H1 (cell line): ENCODE measurements around the gene SLC6A7. TPM values are rescaled to one million over a fixed set of nuclear protein-coding genes. Genes with fewer than 3 reads are reported as not detected.

ENCODE experiments used
- CTCF ChIA-PET: fragments of 300-600 bp; sonication (Branson Sonifier 250); formaldehyde crosslinking; loops from one replicate; lab custom pipeline; 2021; ENCODE audit not compliant: partially characterized antibody; lab: Charles Lee
- POLR2A ChIA-PET: fragments of 300-600 bp; sonication (Branson Sonifier 250); formaldehyde crosslinking; loops from one replicate; lab custom pipeline; 2021; ENCODE audit warnings: inconsistent platforms; ENCODE audit not compliant: partially characterized antibody; lab: Charles Lee
- DNase-seq, 2 experiments: peaks; one replicate each; pipeline versions ENCODE4 v3.0.0 to v3.0.0-alpha.2; 2010 to 2022; ENCODE audit warnings: low spot score in 2 of 2, low read depth in 1 of 2, mixed read lengths in 1 of 2
- FAIRE-seq: peaks from 2 replicates; lab custom pipeline; 2011; peaks lifted over from hg19 to GRCh38; lab: Jason Lieb, UNC
- H2AFZ ChIP-seq: 2 replicates; pipeline ENCODE4 v1.8.1; 2012; ENCODE audit warnings: low read length, inconsistent platforms
- H2AK5ac ChIP-seq: 2 replicates; pipeline ENCODE4 v1.6.1; 2013; ENCODE audit warnings: low read depth, low read length
- H2BK120ac ChIP-seq: replicated peaks from 2 replicates; pipeline ENCODE3; 2013; ENCODE audit warnings: low read depth, low read length, inconsistent platforms
- H2BK12ac ChIP-seq: 2 replicates; pipeline ENCODE4 v1.6.1; 2013; ENCODE audit warnings: low read depth, low read length
- H2BK15ac ChIP-seq: 2 replicates; pipeline ENCODE4 v1.6.1; 2013; ENCODE audit warnings: low read length
- H2BK20ac ChIP-seq: 2 replicates; pipeline ENCODE4 v1.6.1; 2013; ENCODE audit warnings: low read length
- H2BK5ac ChIP-seq: 2 replicates; pipeline ENCODE4 v1.6.1; 2013; ENCODE audit warnings: low read depth, low read length
- H3K14ac ChIP-seq: 2 replicates; pipeline ENCODE4 v1.6.1; 2013; ENCODE audit warnings: inconsistent platforms; ENCODE audit not compliant: insufficient read length
- H3K18ac ChIP-seq: 2 replicates; pipeline ENCODE4 v1.6.1; 2013; ENCODE audit warnings: low read length; ENCODE audit errors: extremely low read depth
- H3K23ac ChIP-seq: 2 replicates; pipeline ENCODE4 v1.6.1; 2013; ENCODE audit warnings: inconsistent platforms; ENCODE audit not compliant: insufficient read length
- H3K23me2 ChIP-seq: 2 replicates; pipeline ENCODE4 v1.6.1; 2013; ENCODE audit warnings: low read depth, low read length
- H3K27ac ChIP-seq: 2 replicates; pipeline ENCODE4 v1.6.1; 2011; ENCODE audit warnings: low read depth, low read length, inconsistent platforms
- H3K27me3 ChIP-seq, 4 experiments: replicated peaks in 1 of 4; 1 replicate in 1 of 4; 2 replicates in 3 of 4; pipeline versions ENCODE4 v1.6.1 to v1.8.1; 2011 to 2013; ENCODE audit warnings: low read length in 3 of 4, mild to moderate bottlenecking in 3 of 4, inconsistent platforms in 2 of 4, mixed read lengths in 2 of 4, moderate library complexity in 1 of 4; ENCODE audit not compliant: control insufficient read depth in 3 of 4, insufficient read depth in 3 of 4; ENCODE audit errors: extremely low read depth in 1 of 4
- H3K36me3 ChIP-seq, 4 experiments: 2 replicates each; pipeline versions ENCODE4 v1.6.1 to v1.8.1; 2011 to 2013; ENCODE audit warnings: mild to moderate bottlenecking in 4 of 4, low read length in 3 of 4, moderate library complexity in 2 of 4, control low read depth in 1 of 4, inconsistent platforms in 1 of 4; ENCODE audit not compliant: insufficient read depth in 4 of 4, control insufficient read depth in 2 of 4
- H3K4ac ChIP-seq: replicated peaks from 2 replicates; pipeline ENCODE3; 2013; ENCODE audit warnings: low read length, low read depth, mixed read lengths, inconsistent platforms; ENCODE audit not compliant: insufficient read length
- H3K4me1 ChIP-seq, 4 experiments: replicated peaks in 1 of 4; 1 replicate in 1 of 4; 2 replicates in 3 of 4; pipeline versions ENCODE4 v1.6.1 to v1.8.1; 2011 to 2013; ENCODE audit warnings: low read length in 3 of 4, inconsistent platforms in 2 of 4, mixed read lengths in 1 of 4; ENCODE audit not compliant: insufficient read depth in 4 of 4, control insufficient read depth in 3 of 4
- H3K4me2 ChIP-seq, 2 experiments: 2 replicates each; pipeline versions ENCODE4 v1.6.1 to v1.8.1; 2011 to 2013; ENCODE audit warnings: low read depth in 2 of 2, low read length in 2 of 2, control low read depth in 1 of 2, inconsistent platforms in 1 of 2, mild to moderate bottlenecking in 1 of 2; ENCODE audit not compliant: insufficient read depth in 1 of 2
- H3K4me3 ChIP-seq, 4 experiments: fragments of 200-600, 300-600 bp in 1 of 4; sonication (generic), shearing (Covaris generic), sonication (Bioruptor Twin) in 1 of 4; 2 replicates each; pipeline versions ENCODE4 v1.5.1 to v1.8.1; 2011 to 2016; ENCODE audit warnings: low read length in 4 of 4, low read depth in 3 of 4, control low read depth in 2 of 4, inconsistent platforms in 2 of 4, mild to moderate bottlenecking in 2 of 4, mixed read lengths in 1 of 4, moderate library complexity in 1 of 4; ENCODE audit not compliant: insufficient read depth in 2 of 4; ENCODE audit errors: extremely low read depth in 1 of 4
- H3K56ac ChIP-seq: replicated peaks from 2 replicates; pipeline ENCODE3; 2013; ENCODE audit warnings: low read depth, mild to moderate bottlenecking, mixed read lengths, low read length, inconsistent platforms; ENCODE audit not compliant: insufficient read length
- H3K79me1 ChIP-seq: 2 replicates; pipeline ENCODE4 v1.6.1; 2013; ENCODE audit warnings: low read depth, low read length, control low read depth
- H3K79me2 ChIP-seq, 2 experiments: 2 replicates each; pipeline versions ENCODE4 v1.6.1 to v1.8.1; 2012 to 2013; ENCODE audit warnings: low read length in 2 of 2, mild to moderate bottlenecking in 2 of 2, inconsistent platforms in 1 of 2; ENCODE audit not compliant: insufficient read depth in 2 of 2, control insufficient read depth in 1 of 2
- H3K9ac ChIP-seq, 4 experiments: replicated peaks in 1 of 4; 1 replicate in 1 of 4; 2 replicates in 3 of 4; pipeline versions ENCODE4 v1.6.1 to v1.8.1; 2011 to 2013; ENCODE audit warnings: low read depth in 3 of 4, low read length in 3 of 4, control low read depth in 2 of 4, mild to moderate bottlenecking in 2 of 4, moderate library complexity in 2 of 4, inconsistent platforms in 1 of 4; ENCODE audit errors: extremely low read depth in 1 of 4
- H3K9me3 ChIP-seq, 2 experiments: 2 replicates each; pipeline versions ENCODE4 v1.6.1 to v1.8.1; 2012 to 2013; ENCODE audit warnings: mild to moderate bottlenecking in 2 of 2, moderate library complexity in 2 of 2, control low read depth in 1 of 2, inconsistent platforms in 1 of 2, low read depth in 1 of 2, low read length in 1 of 2, mixed read lengths in 1 of 2; ENCODE audit not compliant: insufficient read depth in 2 of 2
- H4K20me1 ChIP-seq, 2 experiments: replicated peaks in 1 of 2; 2 replicates each; pipeline versions ENCODE3 to v1.8.1; 2011 to 2013; ENCODE audit warnings: inconsistent platforms in 2 of 2, low read length in 2 of 2, mild to moderate bottlenecking in 1 of 2; ENCODE audit not compliant: insufficient read depth in 2 of 2, control insufficient read depth in 1 of 2
- H4K5ac ChIP-seq: 2 replicates; pipeline ENCODE4 v1.6.1; 2013; ENCODE audit warnings: low read length, low read depth, mixed read lengths, inconsistent platforms; ENCODE audit not compliant: insufficient read length
- H4K8ac ChIP-seq: 2 replicates; pipeline ENCODE4 v1.8.0; 2013; ENCODE audit warnings: mild to moderate bottlenecking, moderate library complexity, low read length, inconsistent platforms; ENCODE audit not compliant: insufficient read depth; ENCODE audit errors: extremely low read depth
- H4K91ac ChIP-seq: replicated peaks from 2 replicates; pipeline ENCODE3; 2013; ENCODE audit warnings: low read length, mixed read lengths, inconsistent platforms; ENCODE audit not compliant: insufficient read length
- KDM4A ChIP-seq: IDR thresholded peaks from one replicate; pipeline ENCODE4 v1.7.1; 2012; ENCODE audit warnings: low read depth, mild to moderate bottlenecking, moderate library complexity, low read length, inconsistent platforms; ENCODE audit not compliant: severe bottlenecking
- WGBS, 2 experiments: shearing (Covaris generic) in 1 of 2; methylation state at CpG; one replicate each; pipeline versions ENCODE4 v1.1.6 to v1.1.7; 2013 to 2015; ENCODE audit warnings: low lambda C conversion rate in 2 of 2, mixed read lengths in 2 of 2, inconsistent platforms in 1 of 2, low coverage in 1 of 2, missing lambda C conversion rate in 1 of 2; ENCODE audit not compliant: insufficient replicate concordance in 2 of 2, insufficient coverage in 1 of 2, insufficient read length in 1 of 2; ENCODE audit errors: extremely low coverage in 1 of 2, missing lambda C conversion rate in 1 of 2; 5-methylcytosine and 5-hydroxymethylcytosine counted together
- polyA plus RNA-seq, 7 experiments: library from polyadenylated mRNA; depleted of rRNA in 3 of 7; stranded (reverse) in 5 of 7; unstranded in 2 of 7; fragments of >200 nt in 5 of 7; fragments of 200-250 nt in 2 of 7; gene quantifications; 1 replicate in 5 of 7; 2 replicates in 1 of 7; 4 replicates in 1 of 7; pipeline versions ENCODE4 v1.2.1 to v1.2.3, GENCODE V29; 2011 to 2013; ENCODE audit warnings: missing spikeins in 2 of 7, mixed read lengths in 2 of 7
- total RNA-seq: library from RNA; stranded (reverse); fragmentation: NEBNext Ultra II Directional; extraction: Animal tissue kit (Norgen Biotek cat#: 25700); gene quantifications from 2 replicates; pipeline ENCODE4 v1.2.1, GENCODE V29; 2021

Gene SLC6A7
- total and polyA plus RNA-seq, 2 of the 8 experiments (the other 6 are each of a cell fraction or from before 2014, with no cell fraction given), result 0.07 to 0.12 TPM

GRCh38 chr5:150236313-150236712, 46.5 kb downstream of the SLC6A7 start:
- no peak for FAIRE-seq
- Histone ChIP-seq H3K9me3 (no peaks in the 10 kb centered on the region), H2AK5ac (no peak overlapping the region), H3K27me3 (no peaks in the 10 kb centered on the region), H3K18ac (no peak overlapping the region), H2AFZ (no peak overlapping the region), H3K4me1 (no peaks in the 10 kb centered on the region), H3K27ac (no peak overlapping the region), H3K4me3 (no peak overlapping the region), H3K23me2 (no peaks in the 10 kb centered on the region; the same call in 1 of the 2 replicates), H4K91ac (no peak overlapping the region), H2BK5ac (no peak overlapping the region), H2BK20ac (no peak overlapping the region), H3K4ac (no peak overlapping the region), H3K79me2 (no peaks in the 10 kb centered on the region), H3K36me3 (no peaks in the 10 kb centered on the region), H2BK120ac (no peak overlapping the region), H2BK12ac (no peak overlapping the region), H4K5ac (no peak overlapping the region), H2BK15ac (no peak overlapping the region), H4K20me1 (no peaks in the 10 kb centered on the region), H3K79me1 (no peaks in the 10 kb centered on the region), H3K23ac (no peak overlapping the region), H3K4me2 (no peak overlapping the region), H3K9ac (no peak overlapping the region), H4K8ac (no peak overlapping the region), H3K14ac (no peak overlapping the region), H3K56ac (no peak overlapping the region)
- ChIA-PET POLR2A (interaction anchor here (1.0 kb wide), 1 partner anchor 30 kb away, joined by 3 read pairs; no protein-coding TSS in a partner anchor), CTCF (no interaction called here)
- WGBS, 2 experiments, result 94% methylated on average over 2 of the region's 2 CpGs; no CpG with 5 or more reads in 1 of the 2 experiments
- no peak for DNase-seq
- TF ChIP-seq KDM4A, result no peak
